GM03348 (cell line): ENCODE results near the gene FOXP1.

Experiments used
- DNase-seq: peaks from one replicate; pipeline ENCODE4 v3.0.0; 2012; ENCODE audit warnings: low spot score

FOXP1 gene

DNA sequence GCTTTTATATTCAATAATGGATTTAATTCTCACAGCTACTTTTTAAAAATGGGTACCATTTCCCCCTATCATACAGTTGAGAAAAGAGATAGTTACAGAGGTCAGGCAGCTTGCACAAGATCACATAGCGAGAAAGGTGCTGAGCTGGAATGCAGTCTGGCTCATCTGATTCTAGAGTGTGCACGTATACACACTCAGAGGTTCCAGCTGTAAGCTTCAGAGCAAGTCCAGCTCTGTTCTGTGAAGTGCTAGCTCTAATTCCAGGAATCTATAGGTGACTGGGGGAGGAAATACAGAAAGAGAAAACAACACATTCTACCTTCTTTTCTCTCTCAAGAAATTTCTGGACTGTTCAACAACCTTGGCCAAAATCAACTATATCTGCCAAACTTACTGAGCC is 318.7 kb downstream of the FOXP1 start:
- no peak for DNase-seq

DNA sequence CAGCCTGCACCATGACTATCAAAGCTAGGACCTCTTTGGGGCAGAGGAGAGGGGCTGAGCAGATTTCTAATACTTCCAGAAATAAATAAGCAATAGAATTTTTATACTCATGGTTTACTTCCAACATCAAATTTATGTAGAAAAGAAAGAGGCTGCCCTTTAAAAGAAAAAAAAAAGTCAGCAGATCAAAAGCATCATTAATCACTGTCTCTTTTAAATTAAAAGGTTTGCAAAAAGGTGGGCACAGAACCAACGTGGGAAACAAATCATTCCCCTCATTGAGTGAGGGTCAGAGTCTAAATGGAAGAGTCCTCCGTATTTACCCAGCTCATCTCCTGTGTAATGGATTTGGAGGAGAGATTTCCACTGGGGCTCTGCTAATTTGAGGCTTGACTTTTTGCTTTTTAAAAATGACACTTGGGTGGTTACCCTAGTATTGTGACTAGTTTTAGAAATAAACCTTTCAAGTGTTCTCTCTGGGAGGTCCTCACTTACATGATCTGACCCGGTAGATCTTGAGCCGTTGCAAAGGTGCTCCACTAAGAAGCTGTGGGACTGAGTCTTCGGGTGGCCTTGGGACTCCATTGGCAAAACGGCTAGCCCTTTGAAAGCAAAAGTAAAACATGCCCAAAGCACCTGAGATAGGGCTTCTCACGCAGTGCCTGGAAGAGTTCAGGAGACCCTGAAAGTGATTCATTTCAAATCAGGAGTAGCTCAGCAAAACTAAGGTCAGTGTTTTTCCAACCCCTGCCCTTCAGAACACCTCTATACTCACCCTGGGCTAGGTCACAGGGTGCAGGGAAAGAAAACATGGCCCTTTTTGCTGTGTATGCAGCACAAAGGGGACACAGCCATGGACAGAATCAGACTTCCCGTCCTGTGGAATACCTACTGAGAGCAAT is 320.9 kb downstream of the FOXP1 start:
- DNase-seq, result no peak

DNA sequence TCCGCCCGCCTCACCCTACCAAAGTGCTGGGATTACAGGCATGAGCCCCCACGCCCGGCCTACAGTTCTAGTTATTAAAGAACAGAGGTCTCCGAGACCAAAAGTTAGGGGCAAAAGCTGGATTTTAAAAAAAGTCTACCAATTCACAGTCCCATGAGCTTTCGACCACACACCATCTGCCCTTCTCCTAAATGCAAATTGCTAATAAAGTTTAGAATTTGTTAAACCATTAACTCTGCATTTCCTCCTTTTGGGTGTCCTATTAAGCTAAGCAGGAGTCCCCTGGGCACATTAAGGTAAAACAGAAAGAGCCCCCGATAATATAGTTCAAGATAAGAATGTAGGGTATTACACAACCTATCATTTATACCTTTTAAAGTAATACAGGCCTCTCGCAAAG is 322.7 kb downstream of the FOXP1 start:
- no peak for DNase-seq

DNA sequence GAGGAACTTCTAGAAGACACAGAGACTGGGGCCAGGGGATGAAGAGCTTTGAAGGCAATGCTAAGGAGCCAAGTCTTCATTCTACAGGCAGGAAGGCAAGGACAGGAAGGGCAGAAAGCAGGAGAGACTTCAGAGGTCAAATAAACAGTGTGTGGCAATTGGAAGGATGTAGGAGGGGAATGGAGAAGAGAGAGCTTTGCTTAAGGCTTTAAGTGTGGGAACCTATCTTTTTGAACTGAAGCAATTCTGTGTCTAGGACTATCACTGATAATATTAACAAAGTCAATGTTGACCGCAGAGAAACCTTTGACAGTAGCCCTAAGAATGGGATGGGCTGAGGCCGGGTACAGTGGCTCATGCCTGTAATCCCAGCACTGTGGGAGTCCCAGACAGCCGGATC is 325.0 kb downstream of the FOXP1 start:
- DNase-seq, result no peak

DNA sequence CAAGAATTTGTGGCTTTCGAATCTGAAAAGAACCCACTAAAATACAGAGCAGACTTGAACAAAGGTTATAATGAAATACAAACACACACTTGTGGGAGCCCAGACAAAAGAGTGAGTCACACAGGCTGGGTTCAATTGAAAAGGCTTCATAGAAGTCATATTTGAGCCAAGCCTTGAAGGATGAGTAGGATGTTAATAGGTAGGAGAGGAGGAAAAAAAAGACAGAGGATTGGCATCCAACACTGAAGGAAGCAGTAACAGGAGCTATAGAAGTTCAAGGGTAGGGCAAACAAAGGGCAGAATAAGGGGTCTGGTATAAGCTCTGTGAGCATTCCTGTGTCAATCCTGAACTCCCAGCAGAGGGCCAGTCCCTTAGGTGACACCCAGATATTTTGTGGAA is 325.4 kb downstream of the FOXP1 start:
- DNase-seq, result peak; percentile 66

DNA sequence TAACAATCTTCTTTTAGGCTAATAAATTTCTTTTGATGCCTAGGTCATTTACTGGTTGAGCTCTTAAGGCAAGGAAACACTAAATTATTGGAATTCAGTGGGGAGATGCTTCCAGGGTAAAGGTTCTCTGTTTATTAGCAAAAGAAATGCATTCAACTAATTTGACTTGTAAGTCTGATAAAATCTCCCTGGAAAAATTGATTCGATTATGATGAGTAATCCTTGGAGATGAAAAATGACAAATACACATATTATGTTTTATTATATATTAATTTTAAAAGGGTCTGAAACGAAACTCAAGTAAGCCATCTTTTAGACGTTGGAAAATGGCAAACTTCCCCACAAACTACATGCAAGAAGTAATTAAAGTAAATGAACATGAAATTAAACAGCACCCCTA is 328.0 kb downstream of the FOXP1 start:
- no peak for DNase-seq

DNA sequence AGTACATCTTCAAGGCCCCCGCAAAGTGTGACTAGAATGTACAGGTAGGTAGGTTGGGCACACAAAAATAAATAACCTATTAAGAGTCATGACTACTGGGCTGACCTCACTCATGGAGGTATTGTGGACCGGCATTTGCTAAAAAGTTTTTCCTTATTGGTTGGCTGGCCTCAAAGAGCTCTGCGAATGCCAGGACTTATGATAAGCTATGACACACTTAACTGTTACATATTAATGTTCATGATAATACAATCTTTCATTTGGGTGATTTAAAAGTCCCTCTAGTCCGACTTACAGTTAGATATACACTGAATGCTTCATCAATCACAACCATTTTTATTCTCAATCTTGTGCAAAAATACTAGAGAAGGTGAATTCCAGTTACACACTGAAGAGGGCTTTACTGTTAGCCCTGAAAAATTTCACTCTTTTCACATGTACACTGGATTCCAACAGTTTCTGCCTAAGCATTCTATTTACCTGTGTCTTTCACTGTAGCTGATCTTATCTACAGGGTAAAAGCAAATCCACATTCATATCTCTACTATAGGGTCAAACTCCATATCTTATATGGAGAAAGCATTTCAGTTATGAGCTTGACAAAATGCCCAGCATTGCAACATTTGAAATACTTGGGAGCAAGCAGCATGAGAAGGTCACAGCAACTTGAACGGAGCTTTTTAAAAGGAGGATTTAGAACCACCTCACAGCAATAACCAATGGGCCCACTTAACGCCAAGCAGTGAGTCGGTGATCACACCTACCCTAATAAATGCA is 329.1 kb downstream of the FOXP1 start:
- DNase-seq, result peak; percentile 12

DNA sequence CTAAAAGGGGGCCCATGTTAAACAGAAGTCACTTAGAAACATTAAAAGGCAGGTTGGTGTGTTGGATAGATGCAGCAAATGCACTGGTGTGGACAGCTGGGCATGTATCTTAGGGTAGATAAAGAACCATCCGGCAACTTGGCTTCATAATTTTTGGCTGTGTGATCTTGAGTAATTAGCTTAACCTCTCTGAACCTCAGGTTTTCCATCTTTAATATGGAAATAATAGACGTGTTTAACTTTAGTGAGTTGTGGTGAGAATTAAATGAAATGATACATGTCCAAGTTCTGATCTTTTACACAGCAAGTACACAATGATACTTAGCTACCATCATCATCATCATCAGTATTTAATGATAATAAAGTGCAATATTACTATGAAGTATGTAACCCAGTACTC is 330.4 kb downstream of the FOXP1 start:
- no peak for DNase-seq

DNA sequence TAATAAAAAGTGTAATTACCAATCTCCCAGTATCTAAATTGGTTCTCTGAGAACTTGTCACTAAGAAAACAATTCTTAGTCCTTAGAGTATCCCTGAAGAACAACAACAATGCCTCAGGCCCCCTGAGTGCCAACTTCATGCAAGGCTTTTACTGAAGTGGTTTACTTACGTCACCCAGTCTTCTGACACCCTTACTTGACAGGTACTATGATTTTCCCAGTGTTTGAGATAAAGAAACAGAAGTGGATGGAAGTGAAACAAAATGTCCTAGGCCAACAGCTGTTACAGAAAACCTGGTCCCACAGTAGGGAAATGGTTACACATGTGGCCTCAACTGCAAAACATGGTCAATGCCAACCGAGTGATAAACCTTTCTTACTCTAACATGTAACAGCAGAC is 331.1 kb downstream of the FOXP1 start:
- no peak for DNase-seq

DNA sequence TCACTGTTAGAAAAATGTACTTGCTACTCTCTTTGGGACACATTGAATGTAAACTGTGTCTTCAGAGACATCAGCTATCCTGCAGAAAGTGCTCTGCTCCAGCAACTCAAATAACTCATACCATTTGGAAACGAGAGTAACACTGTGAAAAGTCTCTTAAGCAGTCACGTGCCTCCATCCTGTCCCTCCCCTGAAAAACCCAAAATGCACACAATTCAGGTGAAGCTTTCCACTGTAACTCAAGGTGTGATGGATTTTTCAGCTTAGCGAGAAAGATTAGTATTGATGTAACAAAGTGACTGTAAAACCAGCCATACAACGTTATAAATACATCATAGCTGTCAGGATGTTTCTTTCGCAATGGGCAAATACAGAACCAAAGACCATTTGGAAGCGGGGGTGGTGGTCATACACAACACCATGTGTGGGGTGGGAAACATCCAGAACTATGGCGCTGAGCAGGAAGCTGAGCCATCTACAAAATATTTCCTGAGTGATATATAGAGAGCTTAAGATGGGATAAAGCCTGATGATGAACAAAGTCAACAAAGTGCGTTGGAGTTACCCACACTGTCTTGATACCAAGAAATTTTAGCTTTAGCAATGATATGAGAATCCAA is 332.3 kb downstream of the FOXP1 start:
- peak; percentile 47 for DNase-seq

DNA sequence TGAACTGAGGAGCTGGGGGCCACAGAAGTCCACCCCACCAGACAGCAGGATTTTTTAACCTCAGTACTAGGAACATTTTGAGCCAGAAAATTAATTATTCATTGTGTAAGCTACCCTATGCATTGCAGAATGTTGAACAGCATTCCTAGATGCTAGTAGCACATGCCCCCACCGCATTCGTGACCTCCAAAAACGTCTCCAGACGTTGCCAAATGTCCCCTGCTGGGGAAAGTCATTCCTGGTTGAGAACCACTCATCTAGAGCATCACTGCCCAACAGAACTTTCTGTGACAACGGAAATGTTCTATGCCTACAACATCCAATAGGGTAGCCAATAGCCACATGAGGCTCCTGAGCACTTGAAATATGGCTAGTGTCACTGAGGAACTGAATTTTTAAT is 333.5 kb downstream of the FOXP1 start:
- no peak for DNase-seq

DNA sequence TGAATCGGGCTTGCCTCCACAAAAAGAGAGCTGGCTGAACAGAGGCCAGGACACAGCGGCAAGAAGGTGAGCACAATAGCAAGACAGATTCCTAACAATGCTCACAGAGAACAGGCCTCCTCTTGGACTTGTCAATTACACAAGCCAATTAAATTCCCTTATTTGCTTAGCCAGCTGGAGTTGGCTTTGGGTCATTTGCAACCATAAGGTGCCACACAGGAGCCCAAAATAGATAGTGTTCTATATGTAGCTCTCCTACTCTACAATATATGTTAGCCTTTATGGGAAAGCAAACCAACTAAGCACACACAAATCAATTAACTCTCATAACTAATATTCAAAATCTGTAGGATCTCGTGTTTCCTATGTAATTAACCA is 335.6 kb downstream of the FOXP1 start:
- DNase-seq, result no peak

DNA sequence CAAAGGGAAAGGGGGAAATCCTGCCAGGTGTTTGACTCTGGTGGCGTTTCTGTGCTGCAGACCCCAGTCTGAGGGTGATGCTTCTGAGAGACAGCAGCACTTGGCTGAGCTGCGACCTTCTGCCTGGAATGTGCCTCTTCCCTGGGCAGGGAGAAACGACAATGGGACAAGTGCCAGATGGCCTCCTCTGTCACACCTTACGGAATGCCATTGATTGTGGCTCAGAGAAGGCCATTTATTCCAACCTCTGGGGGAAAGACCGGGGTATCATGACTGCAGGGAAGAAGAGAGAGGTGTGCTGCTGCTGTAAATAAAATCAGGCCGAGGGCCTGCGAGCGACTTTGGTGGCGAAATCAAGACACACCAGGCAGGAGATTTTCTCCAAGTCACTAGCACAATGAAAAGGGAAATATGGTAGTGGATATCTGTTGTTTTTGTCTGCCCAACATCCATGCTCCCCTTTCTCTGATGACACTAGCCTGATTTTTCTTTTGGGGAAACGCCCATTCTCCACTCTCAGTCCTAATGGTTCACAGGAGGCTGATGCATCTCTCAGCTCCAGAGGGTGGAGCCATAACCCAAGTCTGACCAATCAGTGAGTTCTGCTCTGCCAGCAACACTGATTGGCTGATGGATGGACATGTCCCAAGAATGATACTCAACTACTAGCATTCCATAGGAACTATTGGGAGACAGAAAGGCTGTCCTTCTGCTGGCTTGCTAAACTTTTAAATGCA is 336.1 kb downstream of the FOXP1 start:
- peak; percentile 25 for DNase-seq

DNA sequence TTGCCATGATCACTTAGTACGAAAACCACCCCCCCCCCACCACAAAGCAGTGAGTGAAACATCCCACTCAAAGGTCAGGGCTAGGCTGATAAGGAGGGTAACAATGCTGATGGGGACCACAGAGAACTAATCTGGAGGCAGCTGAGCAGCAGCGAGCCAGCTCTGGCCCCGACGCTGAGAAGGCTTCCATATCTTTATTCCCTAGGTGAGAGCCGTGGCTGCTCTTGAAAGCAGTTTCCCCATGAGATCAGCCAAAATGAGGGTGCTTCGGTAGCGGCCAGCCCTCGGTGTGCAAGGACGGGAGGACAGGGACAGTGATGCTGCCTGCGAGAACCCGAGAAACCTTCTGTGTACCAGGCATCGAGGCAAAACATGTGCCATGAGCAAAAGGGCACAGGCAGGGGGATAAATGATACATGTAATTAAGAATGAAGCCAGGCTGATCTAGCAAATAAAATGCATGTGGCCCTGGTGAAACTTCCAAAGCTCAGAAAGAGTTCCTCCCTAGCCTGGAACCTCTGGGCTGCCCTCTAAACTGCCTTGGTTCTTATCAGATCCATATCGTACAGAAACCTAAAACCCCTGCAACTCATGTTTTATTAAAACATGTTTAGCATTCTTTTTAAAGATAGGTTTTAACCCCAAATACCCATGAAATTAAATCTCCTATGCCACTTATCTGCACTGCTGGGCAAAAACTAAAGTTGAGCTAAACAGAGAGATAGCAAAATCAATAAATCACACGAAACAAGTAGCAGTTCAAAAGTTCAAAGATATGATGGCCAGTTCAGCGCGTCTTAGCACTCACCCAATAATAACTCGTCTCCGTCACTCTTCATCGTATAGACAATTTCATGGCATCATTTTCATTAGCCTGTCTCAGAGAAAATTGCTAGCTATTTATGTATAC is 337.3 kb downstream of the FOXP1 start:
- no peak for DNase-seq

DNA sequence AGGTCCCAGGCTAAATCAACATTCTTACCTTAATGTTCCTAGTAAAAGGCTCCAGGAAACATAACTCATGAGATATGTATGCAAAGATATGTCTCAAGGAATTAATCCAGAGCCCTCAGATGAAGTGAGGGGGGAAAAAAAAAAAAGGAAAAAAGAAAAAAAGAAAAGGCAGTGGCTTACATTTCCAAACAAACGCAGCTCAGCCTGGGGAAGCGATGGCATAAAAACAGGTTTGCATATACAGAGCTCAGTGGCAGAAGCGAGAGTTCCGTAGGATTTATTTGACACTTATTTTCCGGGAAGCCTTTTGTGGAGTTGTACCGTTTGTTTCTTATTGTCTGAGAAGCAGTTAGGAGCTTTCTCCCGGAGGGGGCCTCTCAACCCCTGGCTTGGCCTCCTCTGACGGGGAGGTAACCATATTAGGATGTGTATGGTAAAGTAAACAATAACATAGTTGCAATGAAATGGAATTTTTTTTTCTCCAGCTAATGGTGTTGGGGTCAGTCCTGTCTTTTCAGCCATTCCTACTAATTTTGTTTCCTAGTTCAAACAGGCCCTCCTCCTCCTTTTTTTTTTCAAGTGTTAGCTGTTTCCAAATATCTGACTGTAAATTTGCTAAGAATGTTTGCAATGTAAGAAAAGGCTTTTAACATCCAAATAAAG is 338.6 kb downstream of the FOXP1 start:
- DNase-seq, result peak; percentile 57

DNA sequence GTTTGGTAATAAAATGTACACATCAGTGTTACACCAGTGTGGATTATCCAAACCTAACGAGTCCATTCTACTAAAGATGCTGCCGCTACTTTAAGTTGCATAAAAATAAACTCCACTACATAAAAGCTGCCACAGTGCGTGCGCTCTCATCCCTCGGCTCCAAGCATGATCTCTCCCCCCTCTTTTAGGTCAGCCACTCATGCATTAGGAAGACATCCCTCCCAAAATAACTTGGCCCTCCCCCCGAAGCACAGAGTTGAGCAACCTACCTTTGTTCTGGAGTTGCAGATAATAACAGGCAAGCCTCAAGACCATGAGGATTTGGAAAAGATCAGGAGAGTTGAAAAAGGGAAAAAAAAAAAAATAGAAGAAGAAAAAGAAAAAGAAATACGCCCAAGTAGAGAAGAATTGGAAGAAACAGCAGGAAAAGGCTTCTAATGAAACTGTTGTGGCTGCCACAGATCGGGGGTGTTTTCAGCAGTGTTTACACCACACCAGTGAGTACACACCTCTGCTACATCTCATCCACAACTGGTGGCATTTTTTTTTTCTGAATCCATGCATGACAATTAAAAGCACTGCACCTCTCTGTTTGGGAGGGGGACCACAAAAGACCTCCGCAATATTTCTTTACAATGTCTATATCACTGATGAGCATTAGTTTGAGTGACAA is 339.2 kb downstream of the FOXP1 start:
- DNase-seq, result peak; percentile 53

DNA sequence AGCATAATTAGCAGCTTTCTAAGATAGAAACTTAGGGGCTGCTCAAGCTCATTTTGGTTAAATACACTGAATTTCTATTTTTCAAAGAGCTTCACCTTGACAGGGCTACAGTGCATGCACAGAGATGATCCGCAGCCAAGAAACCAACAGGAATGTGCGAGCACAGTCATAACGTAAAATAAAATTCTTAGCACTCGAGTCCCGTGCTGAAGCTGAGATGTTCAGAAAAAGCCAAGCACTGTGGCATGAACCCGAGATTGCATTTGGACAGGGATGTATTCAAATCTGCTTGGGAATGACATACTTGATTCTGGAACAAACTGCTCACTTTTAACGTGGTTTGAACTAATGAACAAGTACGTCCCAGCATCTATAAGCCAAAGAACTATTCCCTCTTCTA is 340.3 kb downstream of the FOXP1 start:
- DNase-seq, result no peak

DNA sequence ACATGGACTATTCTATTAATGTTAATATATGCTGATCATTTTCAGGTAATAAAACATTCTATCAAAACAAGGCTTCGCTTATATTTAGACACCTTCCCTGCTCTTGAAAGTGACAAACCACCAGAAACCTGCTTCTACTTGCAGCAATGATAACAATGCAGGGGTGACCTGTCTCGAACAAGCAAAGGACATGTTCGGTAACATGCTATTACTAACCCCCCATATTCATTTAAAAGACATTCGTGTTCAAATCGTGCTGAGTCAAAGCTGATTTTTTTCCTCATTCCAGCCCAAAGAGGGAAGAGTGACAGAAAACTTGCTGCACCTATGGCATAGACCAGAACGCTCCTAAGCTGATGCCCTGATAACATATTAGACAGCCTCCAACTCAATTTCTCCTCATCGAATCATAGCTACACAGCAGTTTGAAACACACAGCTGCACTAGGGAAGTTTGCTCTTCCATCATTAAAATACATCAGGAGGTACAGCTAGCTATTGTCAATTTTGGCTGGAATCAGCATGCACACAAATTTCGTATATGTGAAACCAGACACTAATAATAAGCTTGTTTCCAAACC is 341.5 kb downstream of the FOXP1 start:
- no peak for DNase-seq

DNA sequence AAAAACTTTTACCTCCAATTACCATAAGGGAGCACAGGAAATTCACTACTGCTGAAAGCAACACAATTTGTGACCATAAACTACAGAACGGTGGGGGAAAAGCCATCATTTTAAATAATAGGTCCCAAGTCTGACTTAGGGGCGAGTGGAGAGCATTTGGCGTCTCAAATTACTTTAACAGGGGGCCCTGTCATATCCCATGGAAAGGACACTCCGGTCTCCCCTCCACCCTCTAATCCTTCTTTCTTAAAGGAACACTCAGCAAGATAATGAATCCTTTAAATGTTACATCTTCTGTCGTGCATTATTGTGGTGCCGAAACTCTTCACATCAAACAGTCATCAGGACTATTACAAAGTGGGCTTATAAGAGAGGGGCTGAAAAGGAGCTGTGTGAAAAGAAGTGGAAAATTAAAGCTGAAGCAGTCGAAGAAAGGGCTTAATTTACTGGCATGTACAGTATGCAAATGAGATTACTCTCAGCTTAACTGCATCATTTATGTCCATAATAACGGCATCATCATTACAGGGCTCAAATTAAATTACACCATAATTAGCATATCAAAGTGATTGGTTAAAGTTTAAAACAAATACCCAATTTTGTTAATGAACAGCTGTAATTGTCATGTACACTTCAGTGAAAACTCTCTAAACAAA is 342.2 kb downstream of the FOXP1 start:
- DNase-seq, result no peak
